ENCODE data around the gene HOXD3. TPM values are rescaled to one million over a fixed set of nuclear protein-coding genes. Genes with fewer than 3 reads are reported as not detected.
A peak's percentile ranks its signal among the peaks of the same experiment; 100 is the strongest.

The HOXD3 gene
- under 1 TPM in 3 of 6 donors, not detected in 3; 0.49 to 0.57 (median 0.49) TPM for total RNA-seq

GRCh38 chr2:176156807-176157498 is at the start of gene HOXD3:
Gene HOXD3, plus strand, starts transcription at chr2:176157307. Its CDS starts 11,808 bp downstream, at chr2:176169115.
- DNase-seq (peak in 1 of 2 donors; percentile 57), ATAC-seq (ENCODE audit: low FRiP score in 2 of 2) (no peak)
- peaks cover 0 to 83% (median 41%) of the 10 kb centered on the region in 4 donors for H3K27me3 ChIP-seq
- H3K36me3 ChIP-seq, result no peaks in the 10 kb centered on the region
- no peak within 1 kb of the TSS for H3K27ac ChIP-seq
- H3K4me1 ChIP-seq, result peaks cover 14 to 46% (median 25%) of the 10 kb centered on the region in 4 donors
- TF ChIP-seq CTCF (IDR thresholded peaks at IDR 0.05) (no peak), POLR2A (IDR thresholded peaks at IDR 0.05) (no peak), EP300 (IDR thresholded peaks at IDR 0.05) (no peak), POLR2AphosphoS5 (IDR thresholded peaks at IDR 0.05) (no peak)
- H3K4me3 ChIP-seq, result no peak within 1 kb of the TSS
- WGBS, 2 donors, result 7 to 9% methylated on average over 34 to 48 of the region's 48 CpGs
- no peaks in the 10 kb centered on the region for H3K9me3 ChIP-seq

- peak in 1 of 2 donors; percentile 81 for DNase-seq
- ATAC-seq (ENCODE audit: low FRiP score in 2 of 2), result no peak
- Histone ChIP-seq H3K9me3 (no peaks in the 10 kb centered on the region), H3K36me3 (no peaks in the 10 kb centered on the region), H3K4me3 (no peak overlapping the region), H3K27ac (no peak overlapping the region), H3K27me3 (peaks cover 2 to 90% (median 65%) of the 10 kb centered on the region in 4 donors), H3K4me1 (peaks cover 15 to 39% (median 31%) of the 10 kb centered on the region in 4 donors)
- WGBS, 2 donors, result 3% methylated on average over 18 of the region's 59 CpGs; no CpG with 5 or more reads in 1 of the 2 donors
- no peak for TF ChIP-seq POLR2A (IDR thresholded peaks at IDR 0.05)
- no peak for TF ChIP-seq EP300 (IDR thresholded peaks at IDR 0.05)
Measured at GRCh38 chr2:176107731-176108181, 49.4 kb upstream of the HOXD3 start.

- TF ChIP-seq POLR2A (IDR thresholded peaks at IDR 0.05) (no peak), POLR2AphosphoS5 (IDR thresholded peaks at IDR 0.05) (no peak), CTCF (IDR thresholded peaks at IDR 0.05) (no peak), EP300 (IDR thresholded peaks at IDR 0.05) (no peak)
- 8 to 9% methylated on average over 25 to 26 of the region's 26 CpGs for WGBS, 2 donors
- Histone ChIP-seq H3K9me3 (no peaks in the 10 kb centered on the region), H3K4me1 (peaks cover 14 to 34% (median 26%) of the 10 kb centered on the region in 4 donors), H3K36me3 (no peaks in the 10 kb centered on the region), H3K27ac (no peak overlapping the region), H3K4me3 (no peak overlapping the region), H3K27me3 (peaks cover 2 to 93% (median 63%) of the 10 kb centered on the region in 4 donors)
- ATAC-seq (ENCODE audit: low FRiP score in 2 of 2) (no peak), DNase-seq (peak in 1 of 2 donors; percentile 44)
Measured at GRCh38 chr2:176109192-176109901, 47.8 kb upstream of the HOXD3 start.

GRCh38 chr2:176109946-176110345 is 47.2 kb upstream of the HOXD3 start:
- no peaks in the 10 kb centered on the region for H3K9me3 ChIP-seq
- no peak for ATAC-seq (ENCODE audit: low FRiP score in 2 of 2)
- DNase-seq, result no peak
- H3K4me1 ChIP-seq, result peaks cover 10 to 28% (median 22%) of the 10 kb centered on the region in 4 donors
- H3K27ac ChIP-seq, result no peak overlapping the region
- WGBS, 2 donors, result 10 to 12% methylated on average over 4 of the region's 4 CpGs
- H3K4me3 ChIP-seq, result no peak overlapping the region
- H3K36me3 ChIP-seq, result no peaks in the 10 kb centered on the region
- no peak for TF ChIP-seq POLR2A (IDR thresholded peaks at IDR 0.05)
- no peak for TF ChIP-seq POLR2AphosphoS5 (IDR thresholded peaks at IDR 0.05)
- TF ChIP-seq CTCF (IDR thresholded peaks at IDR 0.05), result no peak
- no peak for TF ChIP-seq EP300 (IDR thresholded peaks at IDR 0.05)
- peaks cover 2 to 93% (median 60%) of the 10 kb centered on the region in 4 donors for H3K27me3 ChIP-seq

Measured in upper lobe of left lung (tissue), 6 donors.